GM18505 (cell line): Measurements from ENCODE around the gene SPRR2B.
"Not testable (repeated sequence)": the region's sequence is repeated elsewhere in the genome, so short reads cannot be mapped to it uniquely, and the experiment has no call there.

Experiments
- ATAC-seq: cut with Tn5 transposase; IDR thresholded peaks from one replicate; pipeline ENCODE4 v1.9.1; 2021; ENCODE audit not compliant: unreplicated experiment
- POLR2A ChIP-seq: IDR thresholded peaks from 4 replicates; pipeline ENCODE4 v1.6.1; 2011; ENCODE audit warnings: borderline replicate concordance; ENCODE audit not compliant: insufficient read depth, insufficient read length; ENCODE audit errors: extremely low read depth

SPRR2B gene

GRCh38 chr1:153058826-153059784 is 12.3 kb downstream of the SPRR2B start:
- no peak for TF ChIP-seq POLR2A
- no peak for ATAC-seq

- no peak for TF ChIP-seq POLR2A
- no peak for ATAC-seq
Measured at GRCh38 chr1:153058154-153058553, 13.3 kb downstream of the SPRR2B start.

- TF ChIP-seq POLR2A, result no peak
- no peak for ATAC-seq
Measured at GRCh38 chr1:153057375-153057774, 14.0 kb downstream of the SPRR2B start, which contains the start of gene SPRR2A. Gene SPRR2A (minus strand): TSS chr1:153057512. CDS start chr1:153056735, 777 bp downstream.

- not testable (repeated sequence) for ATAC-seq
Measured at GRCh38 chr1:153056111-153056510, 15.3 kb downstream of the SPRR2B start.

- TF ChIP-seq POLR2A, result no peak
- ATAC-seq, result no peak
Measured at GRCh38 chr1:153049211-153049610, 22.2 kb downstream of the SPRR2B start.

- ATAC-seq, result no peak
- no peak for TF ChIP-seq POLR2A
Measured at GRCh38 chr1:153040950-153041631, 30.3 kb downstream of the SPRR2B start, which contains the start of gene SPRR2D. Gene SPRR2D (minus strand): TSS chr1:153041120. CDS start chr1:153040346, 774 bp downstream.

- no peak for TF ChIP-seq POLR2A
- no peak for ATAC-seq
Measured at GRCh38 chr1:153035211-153035610, 36.2 kb downstream of the SPRR2B start.

- no peak for ATAC-seq
- TF ChIP-seq POLR2A, result no peak
Measured at GRCh38 chr1:153032677-153033308, 38.6 kb downstream of the SPRR2B start.

- TF ChIP-seq POLR2A, result no peak
Measured at GRCh38 chr1:153032073-153032472, 39.3 kb downstream of the SPRR2B start.

GRCh38 chr1:153030895-153031294 is 40.5 kb downstream of the SPRR2B start, which contains the start of gene SPRR1B:
Gene SPRR1B (plus strand): TSS chr1:153031203. CDS start chr1:153032346, 1,143 bp downstream.
- ATAC-seq, result no peak
- no peak for TF ChIP-seq POLR2A

More at GRCh38 chr1:153032073-153032472, 39.3 kb downstream of the SPRR2B start:
- no peak for ATAC-seq

GRCh38 chr1:153028766-153029165 is 42.6 kb downstream of the SPRR2B start:
- no peak for TF ChIP-seq POLR2A
- ATAC-seq, result no peak

GRCh38 chr1:153025797-153026196 is 45.6 kb downstream of the SPRR2B start:
- no peak for TF ChIP-seq POLR2A
- no peak for ATAC-seq

GRCh38 chr1:153024413-153024812 is 47.0 kb downstream of the SPRR2B start:
- no peak for ATAC-seq
- TF ChIP-seq POLR2A, result no peak
